ENCODE results near the gene NTSR1. TPM values are rescaled to one million over a fixed set of nuclear protein-coding genes. Genes with fewer than 3 reads are reported as not detected.

NTSR1 gene
- polyA plus RNA-seq, 1 donor from 2014 or later, result 0.05 TPM

DNA sequence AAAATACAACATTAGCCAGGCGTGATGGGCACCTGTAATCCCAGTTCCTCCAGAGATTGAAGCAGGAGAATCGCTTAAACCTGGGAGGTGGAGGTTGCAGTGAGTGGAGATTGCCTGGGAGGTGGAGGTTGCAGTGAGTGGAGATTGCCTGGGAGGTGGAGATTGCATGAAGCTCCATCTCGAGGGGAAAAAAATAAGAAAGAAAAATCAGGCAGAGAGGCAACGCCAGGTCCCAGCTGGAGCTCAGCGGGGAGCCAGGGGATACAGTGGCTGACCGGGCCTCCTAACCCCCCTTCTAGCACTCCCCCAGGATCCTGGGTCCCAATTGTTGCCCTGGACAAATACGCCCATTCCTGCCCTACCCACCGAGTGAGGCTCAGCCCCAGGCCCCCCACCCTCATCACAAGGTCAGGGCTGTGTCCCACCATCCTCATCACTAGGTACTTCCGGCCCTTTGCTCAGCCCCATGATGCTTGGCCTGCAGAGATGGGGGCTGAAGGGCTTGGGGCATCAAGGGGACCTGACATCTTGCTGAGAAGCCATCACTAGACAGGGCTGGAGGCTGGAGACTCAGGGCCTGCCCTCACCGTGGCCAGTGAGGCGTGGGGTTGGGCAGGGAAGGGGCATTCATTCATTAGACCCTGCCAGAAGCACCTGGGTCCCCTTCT, 97.9 kb downstream of the NTSR1 start:
- Histone ChIP-seq H3K9me2 (ENCODE audit: insufficient read depth, low read length) (no peaks in the 10 kb centered on the region), H3K27ac (ENCODE audit: low read length) (no peak overlapping the region), H3K36me3 (ENCODE audit: insufficient read depth, low read length) (no peaks in the 10 kb centered on the region), H3K9ac (ENCODE audit: low read length) (no peak overlapping the region), H3K9me3 (ENCODE audit: low read length) (no peaks in the 10 kb centered on the region), H3K27me3 (ENCODE audit: insufficient read depth, low read depth, low read length) (no peaks in the 10 kb centered on the region), H3K4me2 (ENCODE audit: low read length) (no peak overlapping the region), H3K79me2 (replicated peaks; ENCODE audit: insufficient read depth, low read length) (peaks cover 3% of the 10 kb centered on the region), H2AFZ (ENCODE audit: low read depth, low read length) (no peak overlapping the region), H3F3A (ENCODE audit: insufficient read depth, low read length, poor library complexity, severe bottlenecking) (no peaks in the 10 kb centered on the region), H3K4me3 (ENCODE audit: low read length) (peak overlapping the region; percentile 67), H4K20me1 (ENCODE audit: insufficient read depth) (no peaks in the 10 kb centered on the region)
- TF ChIP-seq MXI1 (conservative IDR thresholded peaks at IDR 0.05; ENCODE audit: poor library complexity, severe bottlenecking), result no peak
- no peak for TF ChIP-seq SMC3 (conservative IDR thresholded peaks at IDR 0.05; ENCODE audit: poor library complexity)
- TF ChIP-seq TAF1 (IDR thresholded peaks at IDR 0.05; ENCODE audit: low read depth), result no peak
- TF ChIP-seq, protein P1, sequence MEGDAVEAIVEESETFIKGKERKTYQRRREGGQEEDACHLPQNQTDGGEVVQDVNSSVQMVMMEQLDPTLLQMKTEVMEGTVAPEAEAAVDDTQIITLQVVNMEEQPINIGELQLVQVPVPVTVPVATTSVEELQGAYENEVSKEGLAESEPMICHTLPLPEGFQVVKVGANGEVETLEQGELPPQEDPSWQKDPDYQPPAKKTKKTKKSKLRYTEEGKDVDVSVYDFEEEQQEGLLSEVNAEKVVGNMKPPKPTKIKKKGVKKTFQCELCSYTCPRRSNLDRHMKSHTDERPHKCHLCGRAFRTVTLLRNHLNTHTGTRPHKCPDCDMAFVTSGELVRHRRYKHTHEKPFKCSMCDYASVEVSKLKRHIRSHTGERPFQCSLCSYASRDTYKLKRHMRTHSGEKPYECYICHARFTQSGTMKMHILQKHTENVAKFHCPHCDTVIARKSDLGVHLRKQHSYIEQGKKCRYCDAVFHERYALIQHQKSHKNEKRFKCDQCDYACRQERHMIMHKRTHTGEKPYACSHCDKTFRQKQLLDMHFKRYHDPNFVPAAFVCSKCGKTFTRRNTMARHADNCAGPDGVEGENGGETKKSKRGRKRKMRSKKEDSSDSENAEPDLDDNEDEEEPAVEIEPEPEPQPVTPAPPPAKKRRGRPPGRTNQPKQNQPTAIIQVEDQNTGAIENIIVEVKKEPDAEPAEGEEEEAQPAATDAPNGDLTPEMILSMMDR (IDR thresholded peaks at IDR 0.05; ENCODE audit: poor library complexity, severe bottlenecking), result no peak
- TF ChIP-seq RAD21 (conservative IDR thresholded peaks at IDR 0.05), result no peak
- no peak for TF ChIP-seq POLR2AphosphoS5 (IDR thresholded peaks at IDR 0.05)
- no peak for TF ChIP-seq EP300 (conservative IDR thresholded peaks at IDR 0.05; ENCODE audit: poor library complexity, severe bottlenecking)
- TF ChIP-seq, protein P2, sequence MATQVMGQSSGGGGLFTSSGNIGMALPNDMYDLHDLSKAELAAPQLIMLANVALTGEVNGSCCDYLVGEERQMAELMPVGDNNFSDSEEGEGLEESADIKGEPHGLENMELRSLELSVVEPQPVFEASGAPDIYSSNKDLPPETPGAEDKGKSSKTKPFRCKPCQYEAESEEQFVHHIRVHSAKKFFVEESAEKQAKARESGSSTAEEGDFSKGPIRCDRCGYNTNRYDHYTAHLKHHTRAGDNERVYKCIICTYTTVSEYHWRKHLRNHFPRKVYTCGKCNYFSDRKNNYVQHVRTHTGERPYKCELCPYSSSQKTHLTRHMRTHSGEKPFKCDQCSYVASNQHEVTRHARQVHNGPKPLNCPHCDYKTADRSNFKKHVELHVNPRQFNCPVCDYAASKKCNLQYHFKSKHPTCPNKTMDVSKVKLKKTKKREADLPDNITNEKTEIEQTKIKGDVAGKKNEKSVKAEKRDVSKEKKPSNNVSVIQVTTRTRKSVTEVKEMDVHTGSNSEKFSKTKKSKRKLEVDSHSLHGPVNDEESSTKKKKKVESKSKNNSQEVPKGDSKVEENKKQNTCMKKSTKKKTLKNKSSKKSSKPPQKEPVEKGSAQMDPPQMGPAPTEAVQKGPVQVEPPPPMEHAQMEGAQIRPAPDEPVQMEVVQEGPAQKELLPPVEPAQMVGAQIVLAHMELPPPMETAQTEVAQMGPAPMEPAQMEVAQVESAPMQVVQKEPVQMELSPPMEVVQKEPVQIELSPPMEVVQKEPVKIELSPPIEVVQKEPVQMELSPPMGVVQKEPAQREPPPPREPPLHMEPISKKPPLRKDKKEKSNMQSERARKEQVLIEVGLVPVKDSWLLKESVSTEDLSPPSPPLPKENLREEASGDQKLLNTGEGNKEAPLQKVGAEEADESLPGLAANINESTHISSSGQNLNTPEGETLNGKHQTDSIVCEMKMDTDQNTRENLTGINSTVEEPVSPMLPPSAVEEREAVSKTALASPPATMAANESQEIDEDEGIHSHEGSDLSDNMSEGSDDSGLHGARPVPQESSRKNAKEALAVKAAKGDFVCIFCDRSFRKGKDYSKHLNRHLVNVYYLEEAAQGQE (IDR thresholded peaks at IDR 0.05; ENCODE audit: borderline replicate concordance), result no peak
- no peak for TF ChIP-seq EZH2 (IDR thresholded peaks at IDR 0.05; ENCODE audit: borderline replicate concordance, insufficient read depth, low read length, poor library complexity, severe bottlenecking)

DNA sequence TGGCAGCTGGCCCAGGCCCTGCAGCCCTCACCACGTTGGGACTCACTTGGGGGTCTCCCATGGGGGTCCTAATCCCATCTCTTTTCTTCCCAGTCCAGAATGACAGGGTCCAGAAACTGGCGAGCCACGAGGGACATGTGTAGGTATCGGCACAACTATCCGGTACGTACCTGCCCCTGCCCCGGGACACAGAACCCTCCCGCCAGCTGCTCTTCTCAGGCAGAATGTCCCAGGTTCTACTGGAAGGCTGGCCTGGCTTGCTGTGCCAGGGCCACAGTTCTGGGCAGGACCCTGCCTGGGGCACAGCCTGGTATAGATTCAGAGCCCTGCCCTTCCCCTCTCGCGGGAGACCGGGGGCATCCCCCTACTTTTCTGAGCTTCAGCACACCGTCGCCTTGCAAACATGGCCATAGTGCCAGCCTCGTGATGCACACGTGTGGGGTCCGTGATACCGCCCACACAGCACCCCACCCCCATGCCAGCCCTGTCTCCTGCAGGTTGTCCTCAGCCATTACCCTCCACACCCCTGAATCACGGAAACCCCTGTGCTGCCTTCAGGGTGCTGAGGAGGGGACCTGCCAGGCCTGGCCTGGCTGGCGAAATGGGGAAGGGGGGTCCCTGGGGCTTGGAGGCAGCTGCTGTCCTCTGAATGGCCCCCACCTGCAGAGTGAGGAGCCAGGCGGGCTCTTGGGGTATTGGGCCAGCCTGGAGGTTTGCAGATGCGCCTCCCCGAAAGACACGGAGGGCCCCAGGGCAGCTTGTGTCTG, 99.0 kb downstream of the NTSR1 start:
- H3K9me3 ChIP-seq (ENCODE audit: low read length), result no peaks in the 10 kb centered on the region
- H4K20me1 ChIP-seq (ENCODE audit: insufficient read depth), result no peaks in the 10 kb centered on the region
- no peaks in the 10 kb centered on the region for H3F3A ChIP-seq (ENCODE audit: insufficient read depth, low read length, poor library complexity, severe bottlenecking)
- H3K36me3 ChIP-seq (ENCODE audit: insufficient read depth, low read length), result no peaks in the 10 kb centered on the region
- no peak overlapping the region for H3K9ac ChIP-seq (ENCODE audit: low read length)
- H3K9me2 ChIP-seq (ENCODE audit: insufficient read depth, low read length), result no peaks in the 10 kb centered on the region
- H3K4me3 ChIP-seq (ENCODE audit: low read length), result no peak overlapping the region
- H3K4me2 ChIP-seq (ENCODE audit: low read length), result no peak overlapping the region
- no peak for TF ChIP-seq TAF1 (IDR thresholded peaks at IDR 0.05; ENCODE audit: low read depth)
- no peak for TF ChIP-seq EP300 (conservative IDR thresholded peaks at IDR 0.05; ENCODE audit: poor library complexity, severe bottlenecking)
- TF ChIP-seq, protein P2 (IDR thresholded peaks at IDR 0.05; ENCODE audit: borderline replicate concordance), result no peak
- no peak for TF ChIP-seq POLR2AphosphoS5 (IDR thresholded peaks at IDR 0.05)
- no peak for TF ChIP-seq EZH2 (IDR thresholded peaks at IDR 0.05; ENCODE audit: borderline replicate concordance, insufficient read depth, low read length, poor library complexity, severe bottlenecking)
- TF ChIP-seq RAD21 (conservative IDR thresholded peaks at IDR 0.05), result no peak
- TF ChIP-seq SMC3 (conservative IDR thresholded peaks at IDR 0.05; ENCODE audit: poor library complexity), result no peak
- TF ChIP-seq, protein P1 (IDR thresholded peaks at IDR 0.05; ENCODE audit: poor library complexity, severe bottlenecking), result no peak
- no peak for TF ChIP-seq MXI1 (conservative IDR thresholded peaks at IDR 0.05; ENCODE audit: poor library complexity, severe bottlenecking)
- no peaks in the 10 kb centered on the region for H3K27me3 ChIP-seq (ENCODE audit: insufficient read depth, low read depth, low read length)
- no peak overlapping the region for H3K27ac ChIP-seq (ENCODE audit: low read length)
- H3K79me2 ChIP-seq (replicated peaks; ENCODE audit: insufficient read depth, low read length), result peaks cover 3% of the 10 kb centered on the region
- no peak overlapping the region for H2AFZ ChIP-seq (ENCODE audit: low read depth, low read length)

Measured in neural cell (in vitro differentiated cells).